CD4-positive, alpha-beta T cell treated with Interleukin-6 for 4 hours (primary cell): ENCODE measurements around the gene DMD.
"Not testable (repeated sequence)": the region's sequence is repeated elsewhere in the genome, so short reads cannot be mapped to it uniquely, and the experiment has no call there.

ENCODE experiments used
- DNase-seq: peaks from one replicate; pipeline ENCODE4 v3.0.0-alpha.2; 2020; ENCODE audit warnings: mixed read lengths

DMD gene

GRCh38 chrX:33211356-33212260, at the start of gene DMD:
DMD (minus strand) TSS chrX:33211549; CDS start chrX:33211312, 237 bp downstream.
- DNase-seq, result no peak

- no peak for DNase-seq
Observed at GRCh38 chrX:33252306-33252825, 41.0 kb upstream of the DMD start.

- no peak for DNase-seq
Observed at GRCh38 chrX:33218819-33219218, 7.5 kb upstream of the DMD start.

GRCh38 chrX:33210156-33210555, 1.2 kb downstream of the DMD start:
- no peak for DNase-seq

GRCh38 chrX:33207056-33207455, 4.3 kb downstream of the DMD start:
- no peak for DNase-seq

GRCh38 chrX:33205321-33205720, 6.0 kb downstream of the DMD start:
- DNase-seq, result no peak

GRCh38 chrX:33204889-33205288, 6.5 kb downstream of the DMD start:
- no peak for DNase-seq

GRCh38 chrX:33198561-33199279, 12.6 kb downstream of the DMD start:
- no peak for DNase-seq

GRCh38 chrX:33195698-33196097, 15.7 kb downstream of the DMD start:
- DNase-seq, result no peak

GRCh38 chrX:33194876-33195433, 16.4 kb downstream of the DMD start:
- DNase-seq, result no peak

GRCh38 chrX:33194289-33194688, 17.1 kb downstream of the DMD start:
- no peak for DNase-seq

- no peak for DNase-seq
Observed at GRCh38 chrX:33190016-33190415, 21.3 kb downstream of the DMD start.

- DNase-seq, result no peak
Observed at GRCh38 chrX:33188881-33189280, 22.5 kb downstream of the DMD start.

GRCh38 chrX:33188286-33188685, 23.1 kb downstream of the DMD start:
- no peak for DNase-seq

- not testable (repeated sequence) for DNase-seq
Observed at GRCh38 chrX:33184803-33185202, 26.5 kb downstream of the DMD start.

- DNase-seq, result no peak
Observed at GRCh38 chrX:33183361-33183760, 28.0 kb downstream of the DMD start.

- DNase-seq, result no peak
Observed at GRCh38 chrX:33178690-33179089, 32.7 kb downstream of the DMD start.

GRCh38 chrX:33178218-33178617, 33.1 kb downstream of the DMD start:
- DNase-seq, result no peak

- DNase-seq, result no peak
Observed at GRCh38 chrX:33175201-33175600, 36.1 kb downstream of the DMD start.

- DNase-seq, result no peak
Observed at GRCh38 chrX:33171041-33171440, 40.3 kb downstream of the DMD start.

- DNase-seq, result no peak
Observed at GRCh38 chrX:33161829-33162228, 49.5 kb downstream of the DMD start.

- DNase-seq, result no peak
Observed at GRCh38 chrX:33160273-33160672, 51.1 kb downstream of the DMD start.

- no peak for DNase-seq
Observed at GRCh38 chrX:33156152-33156726, 55.1 kb downstream of the DMD start.
